ES-I3 (cell line): Measurements from ENCODE around the gene MED17.

Experiments
- H3K36me3 ChIP-seq: 2 replicates; pipeline ENCODE4 v1.6.1; 2013; ENCODE audit warnings: mild to moderate bottlenecking, low read length, control low read depth, moderate library complexity; ENCODE audit not compliant: insufficient read depth
- H3K4me1 ChIP-seq: 2 replicates; pipeline ENCODE4 v1.6.1; 2013; ENCODE audit warnings: mild to moderate bottlenecking, control low read depth, low read length; ENCODE audit not compliant: insufficient read depth
- H3K9ac ChIP-seq: 2 replicates; pipeline ENCODE4 v1.6.1; 2013; ENCODE audit warnings: low read depth, mild to moderate bottlenecking, low read length, moderate library complexity
- H3K9me3 ChIP-seq: 2 replicates; pipeline ENCODE4 v1.6.1; 2013; ENCODE audit warnings: mild to moderate bottlenecking, low read length, moderate library complexity; ENCODE audit not compliant: control insufficient read depth, insufficient read depth

The MED17 gene

DNA sequence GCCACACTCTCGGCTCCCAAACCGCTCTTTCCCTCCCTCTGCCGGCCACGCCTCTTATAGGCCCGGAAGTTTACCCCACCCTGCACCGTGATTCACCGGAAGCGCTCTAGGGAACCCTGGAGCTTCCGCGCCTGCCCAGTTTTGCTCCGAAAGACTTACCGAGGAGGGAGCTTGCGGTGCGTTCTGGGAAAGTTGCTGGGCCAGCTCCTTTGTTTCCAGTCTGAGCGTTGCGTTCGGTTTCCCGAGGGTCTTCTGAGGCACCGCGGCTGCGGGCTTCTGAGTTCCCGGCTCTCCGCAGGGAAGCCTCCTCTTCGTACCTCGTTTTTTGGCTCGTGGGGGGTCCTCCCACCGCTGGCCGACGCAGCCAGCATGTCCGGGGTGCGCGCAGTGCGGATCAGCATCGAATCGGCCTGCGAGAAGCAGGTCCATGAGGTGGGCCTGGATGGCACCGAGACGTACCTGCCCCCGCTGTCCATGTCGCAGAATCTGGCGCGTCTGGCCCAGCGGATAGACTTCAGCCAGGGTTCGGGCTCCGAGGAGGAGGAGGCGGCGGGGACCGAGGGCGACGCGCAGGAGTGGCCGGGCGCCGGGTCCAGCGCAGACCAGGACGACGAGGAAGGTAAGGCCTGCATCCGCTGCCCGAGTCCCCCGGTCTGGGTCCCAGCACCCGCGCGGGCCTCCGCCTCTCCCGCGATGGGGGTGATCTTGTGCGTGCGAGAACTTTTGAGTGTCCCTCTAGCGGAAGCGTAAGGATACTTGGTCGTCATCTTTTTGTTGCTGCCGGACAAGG is at the start of gene MED17:
TSS of gene MED17 (plus strand) at position 138 of the 790 bp plus-strand sequence. CDS start at position 370, 232 bp downstream.
- H3K9me3 ChIP-seq: no peaks in the 10 kb centered on the region
- H3K4me1 ChIP-seq: no peaks in the 10 kb centered on the region
- H3K36me3 ChIP-seq: peaks cover 4% of the 10 kb centered on the region; the same call in 1 of the 2 replicates
- peak within 1 kb of the TSS; percentile 91 for H3K9ac ChIP-seq

GRCh38 chr11:93734427-93735222 is 49.5 kb upstream of the MED17 start:
- Histone ChIP-seq H3K36me3 (peaks cover 55% of the 10 kb centered on the region), H3K4me1 (0 out of 2 replicates have a peak, but pooled peaks cover 5% of the 10 kb centered on the region), H3K9me3 (no peaks in the 10 kb centered on the region), H3K9ac (no peak overlapping the region)

GRCh38 chr11:93735627-93736026 is 48.5 kb upstream of the MED17 start:
- H3K4me1 ChIP-seq: 0 out of 2 replicates have a peak, but pooled peaks cover 5% of the 10 kb centered on the region
- no peak overlapping the region for H3K9ac ChIP-seq
- H3K9me3 ChIP-seq: no peaks in the 10 kb centered on the region
- H3K36me3 ChIP-seq: peaks cover 47% of the 10 kb centered on the region

- Histone ChIP-seq H3K36me3 (peaks cover 44% of the 10 kb centered on the region), H3K4me1 (0 out of 2 replicates have a peak, but pooled peaks cover 5% of the 10 kb centered on the region), H3K9me3 (no peaks in the 10 kb centered on the region), H3K9ac (no peak overlapping the region)
These were observed 48.0 kb upstream of the MED17 start for GRCh38 chr11:93736129-93736528.

DNA sequence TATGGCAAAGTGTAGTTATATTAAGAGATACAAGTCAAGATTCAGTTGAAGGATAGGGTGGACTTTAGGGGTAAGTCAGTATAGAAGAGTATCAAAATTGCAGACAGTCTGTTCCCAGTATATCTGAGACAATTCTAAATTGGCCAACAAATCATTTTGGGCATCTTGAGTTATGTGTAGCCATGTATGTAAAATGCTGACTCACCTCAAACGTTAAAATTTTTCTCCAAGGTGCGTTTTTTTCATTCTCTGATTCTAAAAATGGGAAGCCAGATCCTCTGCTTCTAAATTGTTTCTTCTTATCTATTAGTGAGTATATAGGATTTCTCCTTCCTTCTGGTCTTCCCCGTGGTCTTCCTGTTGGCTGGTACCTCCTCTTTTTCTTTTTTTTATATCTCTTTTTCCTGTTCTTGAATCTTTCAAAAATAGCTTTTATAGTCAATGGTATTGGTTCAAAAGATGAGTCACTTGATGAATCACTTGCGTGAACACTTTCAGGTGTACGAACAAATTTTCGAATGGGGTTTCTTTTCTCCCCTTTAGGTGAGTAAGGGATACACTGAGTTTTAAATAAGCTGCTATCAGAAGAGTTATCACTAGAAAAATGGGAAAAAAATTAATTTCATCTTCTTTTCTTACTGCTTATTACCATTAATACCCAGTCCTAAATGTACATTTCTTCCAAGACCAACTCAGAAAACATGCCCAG is 46.0 kb upstream of the MED17 start:
- Histone ChIP-seq H3K36me3 (peaks cover 37% of the 10 kb centered on the region), H3K9me3 (no peaks in the 10 kb centered on the region), H3K4me1 (0 out of 2 replicates have a peak, but pooled peaks cover 5% of the 10 kb centered on the region), H3K9ac (peak overlapping the region; percentile 4; the same call in 1 of the 2 replicates)

DNA sequence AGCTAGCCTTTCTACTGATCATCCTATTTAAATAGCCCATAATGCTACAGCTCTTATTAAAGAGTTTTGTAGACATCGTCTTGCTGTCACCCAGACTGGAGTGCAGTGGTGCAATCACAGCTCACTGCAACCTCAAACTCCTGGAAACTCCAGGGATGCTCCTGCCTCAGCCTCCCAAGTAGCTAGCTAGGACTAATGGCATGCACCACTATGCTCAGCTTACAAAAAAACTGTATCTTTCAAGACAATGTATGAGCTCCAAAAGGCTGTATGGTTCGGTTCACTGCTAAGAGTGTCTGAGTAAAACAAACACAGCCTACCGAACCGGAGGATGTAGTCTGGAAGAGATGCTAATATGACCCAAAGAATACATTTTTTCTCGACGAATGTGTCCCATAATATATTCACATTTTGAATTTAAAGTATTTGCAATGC is 45.4 kb upstream of the MED17 start:
- Histone ChIP-seq H3K4me1 (0 out of 2 replicates have a peak, but pooled peaks cover 5% of the 10 kb centered on the region), H3K9me3 (no peaks in the 10 kb centered on the region), H3K36me3 (peaks cover 31% of the 10 kb centered on the region), H3K9ac (peak overlapping the region; percentile 4; the same call in 1 of the 2 replicates)

GRCh38 chr11:93740031-93740729 is 43.9 kb upstream of the MED17 start:
- H3K4me1 ChIP-seq: 0 out of 2 replicates have a peak, but pooled peaks cover 5% of the 10 kb centered on the region
- peak overlapping the region; percentile 97 for H3K9ac ChIP-seq
- H3K36me3 ChIP-seq: peaks cover 25% of the 10 kb centered on the region
- no peaks in the 10 kb centered on the region for H3K9me3 ChIP-seq

GRCh38 chr11:93740730-93741093 is 43.4 kb upstream of the MED17 start:
- Histone ChIP-seq H3K9me3 (no peaks in the 10 kb centered on the region), H3K4me1 (0 out of 2 replicates have a peak, but pooled peaks cover 5% of the 10 kb centered on the region), H3K36me3 (peaks cover 22% of the 10 kb centered on the region), H3K9ac (peak overlapping the region; percentile 97)

DNA sequence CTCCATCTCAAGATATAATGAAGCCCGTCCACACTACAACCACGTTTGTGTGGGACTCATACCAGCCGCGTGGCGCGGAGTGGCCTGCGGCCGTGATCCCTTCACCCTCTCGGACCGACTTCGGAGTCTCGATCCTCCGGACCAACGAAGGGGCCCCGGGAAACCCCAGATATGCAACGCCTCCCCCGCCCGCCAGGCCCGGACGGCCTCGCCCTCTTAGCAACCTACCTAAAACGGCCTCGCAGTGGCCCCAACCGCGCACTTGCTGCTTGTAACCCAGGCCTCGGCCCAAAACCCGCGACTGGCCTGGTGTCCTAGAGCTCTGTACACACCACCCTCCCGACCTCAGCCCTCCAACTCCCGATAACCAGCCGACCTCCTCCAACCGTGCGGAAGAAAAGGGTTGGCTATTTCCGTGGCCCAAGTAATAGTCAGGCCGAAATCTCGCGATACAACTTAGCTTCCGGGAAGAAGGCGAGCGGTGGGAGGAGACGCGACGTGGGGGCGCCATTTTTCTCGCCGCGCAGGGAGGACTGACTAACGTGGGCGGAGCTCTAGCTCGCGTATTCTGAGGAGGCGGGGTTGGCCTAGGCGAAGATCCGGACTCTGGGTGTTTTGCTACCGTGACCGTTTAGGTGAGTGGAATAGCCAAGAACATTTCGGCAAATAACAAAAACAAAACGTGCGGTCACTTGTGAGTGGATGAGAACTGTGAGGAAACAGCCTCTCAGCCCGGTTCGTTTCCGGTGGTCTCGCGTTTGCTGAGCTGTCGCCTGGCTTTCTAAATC is 42.8 kb upstream of the MED17 start, which contains the start of the genes C11orf54 and TAF1D:
TSS of gene C11orf54 (plus strand) at position 579 of the 788 bp plus-strand sequence. CDS start 5,722 bp downstream, outside the sequence.
TSS of gene TAF1D (minus strand) at position 402 of the 788 bp plus-strand sequence. CDS start 2,191 bp downstream, outside the sequence.
- H3K9ac ChIP-seq: peak within 1 kb of the TSS; percentile 97
- peaks cover 22% of the 10 kb centered on the region for H3K36me3 ChIP-seq
- H3K4me1 ChIP-seq: 0 out of 2 replicates have a peak, but pooled peaks cover 5% of the 10 kb centered on the region
- no peaks in the 10 kb centered on the region for H3K9me3 ChIP-seq

- Histone ChIP-seq H3K9ac (peak overlapping the region; percentile 97), H3K9me3 (no peaks in the 10 kb centered on the region), H3K36me3 (peaks cover 18% of the 10 kb centered on the region), H3K4me1 (0 out of 2 replicates have a peak, but pooled peaks cover 5% of the 10 kb centered on the region)
These were observed 42.2 kb upstream of the MED17 start for GRCh38 chr11:93741882-93742226.

DNA sequence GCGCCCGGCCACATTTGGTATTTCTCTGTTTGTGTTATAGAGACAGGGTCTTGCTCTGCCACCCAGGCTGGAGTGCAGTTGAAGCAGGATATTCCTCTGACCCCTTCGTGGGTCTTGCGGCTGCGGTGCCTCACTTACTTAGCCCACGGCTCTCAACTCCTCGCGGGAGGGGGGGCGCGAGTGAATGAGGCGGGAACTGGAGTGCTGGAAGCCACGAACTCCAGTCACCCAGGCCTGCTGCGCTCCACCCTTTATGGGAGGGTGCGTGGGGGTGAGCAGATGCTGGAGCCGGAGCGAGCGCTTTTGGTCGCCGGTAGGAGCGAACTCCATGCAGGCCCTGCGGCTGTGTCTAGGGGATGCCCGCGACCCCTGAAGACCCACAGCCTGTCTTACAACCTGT is 40.8 kb upstream of the MED17 start:
- Histone ChIP-seq H3K36me3 (peaks cover 6% of the 10 kb centered on the region; the same call in 1 of the 2 replicates), H3K4me1 (0 out of 2 replicates have a peak, but pooled peaks cover 5% of the 10 kb centered on the region), H3K9me3 (no peaks in the 10 kb centered on the region), H3K9ac (no peak overlapping the region)

GRCh38 chr11:93744669-93745004 is 39.4 kb upstream of the MED17 start:
- H3K9me3 ChIP-seq: no peaks in the 10 kb centered on the region
- no peaks in the 10 kb centered on the region for H3K4me1 ChIP-seq
- no peaks in the 10 kb centered on the region for H3K36me3 ChIP-seq
- H3K9ac ChIP-seq: no peak overlapping the region
